GM23338 (cell line): Measurements from ENCODE around the gene COL16A1.

ENCODE experiments used
- CREB1 ChIP-seq: fragments of 250-450 bp; sonication (Bioruptor Pico); IDR thresholded peaks from 2 replicates; pipeline ENCODE4 v1.5.0; 2020; ENCODE audit warnings: low read depth, mild to moderate bottlenecking, moderate library complexity
- CTCF ChIP-seq, 2 experiments: fragments of 200-600 bp in 1 of 2; sonication (generic) in 1 of 2; conservative IDR thresholded peaks; 2 replicates each; pipeline versions ENCODE4 v1.5.1 to v1.6.1; 2016 to 2017; ENCODE audit warnings: antibody characterized with exemption in 2 of 2, low read depth in 2 of 2, mild to moderate bottlenecking in 2 of 2, moderate library complexity in 1 of 2
- EZH2 ChIP-seq: fragments of 200-600 bp; sonication (generic); IDR thresholded peaks from one replicate; pipeline ENCODE4 v1.8.0; 2017; ENCODE audit warnings: antibody characterized with exemption, mild to moderate bottlenecking, low read depth; ENCODE audit not compliant: unreplicated experiment
- EZH2phosphoT487 ChIP-seq: fragments of 200-600 bp; sonication (generic); IDR thresholded peaks from one replicate; pipeline ENCODE4 v1.8.1; 2018; ENCODE audit warnings: antibody characterized with exemption; ENCODE audit not compliant: unreplicated experiment
- JUNB ChIP-seq: IDR thresholded peaks from one replicate; pipeline ENCODE4 v1.6.1; 2016; ENCODE audit warnings: antibody characterized with exemption; ENCODE audit not compliant: unreplicated experiment
- NANOG ChIP-seq: IDR thresholded peaks from 2 replicates; pipeline ENCODE4 v1.6.1; 2016; ENCODE audit warnings: antibody characterized with exemption, borderline replicate concordance
- POLR2AphosphoS5 ChIP-seq: IDR thresholded peaks from 2 replicates; pipeline ENCODE4 v1.6.1; 2016; ENCODE audit warnings: antibody characterized with exemption, low read depth
- ZNF331 ChIP-seq: fragments of 250-450 bp; sonication (Bioruptor Pico); IDR thresholded peaks from 2 replicates; pipeline ENCODE4 v1.5.0; 2020; ENCODE audit warnings: low read depth, mild to moderate bottlenecking, moderate library complexity
- TF ChIP-seq, protein P1 (sequence below): IDR thresholded peaks from one replicate; pipeline ENCODE4 v1.6.1; 2018; ENCODE audit warnings: antibody characterized with exemption; ENCODE audit not compliant: unreplicated experiment

GRCh38 chr1:31609514-31610118 lies 94.2 kb downstream of the COL16A1 start:
- no peak for TF ChIP-seq ZNF331 (CRISPR knock-in tag)
- no peak for TF ChIP-seq EZH2
- TF ChIP-seq CTCF (conservative IDR thresholded peaks at IDR 0.05; ENCODE audit: low read depth in 2 of 2), result no peak
- TF ChIP-seq JUNB, result no peak
- TF ChIP-seq EZH2phosphoT487, result no peak
- TF ChIP-seq POLR2AphosphoS5, result no peak
- no peak for TF ChIP-seq NANOG
- TF ChIP-seq, protein P1, sequence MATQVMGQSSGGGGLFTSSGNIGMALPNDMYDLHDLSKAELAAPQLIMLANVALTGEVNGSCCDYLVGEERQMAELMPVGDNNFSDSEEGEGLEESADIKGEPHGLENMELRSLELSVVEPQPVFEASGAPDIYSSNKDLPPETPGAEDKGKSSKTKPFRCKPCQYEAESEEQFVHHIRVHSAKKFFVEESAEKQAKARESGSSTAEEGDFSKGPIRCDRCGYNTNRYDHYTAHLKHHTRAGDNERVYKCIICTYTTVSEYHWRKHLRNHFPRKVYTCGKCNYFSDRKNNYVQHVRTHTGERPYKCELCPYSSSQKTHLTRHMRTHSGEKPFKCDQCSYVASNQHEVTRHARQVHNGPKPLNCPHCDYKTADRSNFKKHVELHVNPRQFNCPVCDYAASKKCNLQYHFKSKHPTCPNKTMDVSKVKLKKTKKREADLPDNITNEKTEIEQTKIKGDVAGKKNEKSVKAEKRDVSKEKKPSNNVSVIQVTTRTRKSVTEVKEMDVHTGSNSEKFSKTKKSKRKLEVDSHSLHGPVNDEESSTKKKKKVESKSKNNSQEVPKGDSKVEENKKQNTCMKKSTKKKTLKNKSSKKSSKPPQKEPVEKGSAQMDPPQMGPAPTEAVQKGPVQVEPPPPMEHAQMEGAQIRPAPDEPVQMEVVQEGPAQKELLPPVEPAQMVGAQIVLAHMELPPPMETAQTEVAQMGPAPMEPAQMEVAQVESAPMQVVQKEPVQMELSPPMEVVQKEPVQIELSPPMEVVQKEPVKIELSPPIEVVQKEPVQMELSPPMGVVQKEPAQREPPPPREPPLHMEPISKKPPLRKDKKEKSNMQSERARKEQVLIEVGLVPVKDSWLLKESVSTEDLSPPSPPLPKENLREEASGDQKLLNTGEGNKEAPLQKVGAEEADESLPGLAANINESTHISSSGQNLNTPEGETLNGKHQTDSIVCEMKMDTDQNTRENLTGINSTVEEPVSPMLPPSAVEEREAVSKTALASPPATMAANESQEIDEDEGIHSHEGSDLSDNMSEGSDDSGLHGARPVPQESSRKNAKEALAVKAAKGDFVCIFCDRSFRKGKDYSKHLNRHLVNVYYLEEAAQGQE, result no peak
- TF ChIP-seq CREB1, result no peak
